Measurements from ENCODE around the gene USP4.

The USP4 gene

DNA sequence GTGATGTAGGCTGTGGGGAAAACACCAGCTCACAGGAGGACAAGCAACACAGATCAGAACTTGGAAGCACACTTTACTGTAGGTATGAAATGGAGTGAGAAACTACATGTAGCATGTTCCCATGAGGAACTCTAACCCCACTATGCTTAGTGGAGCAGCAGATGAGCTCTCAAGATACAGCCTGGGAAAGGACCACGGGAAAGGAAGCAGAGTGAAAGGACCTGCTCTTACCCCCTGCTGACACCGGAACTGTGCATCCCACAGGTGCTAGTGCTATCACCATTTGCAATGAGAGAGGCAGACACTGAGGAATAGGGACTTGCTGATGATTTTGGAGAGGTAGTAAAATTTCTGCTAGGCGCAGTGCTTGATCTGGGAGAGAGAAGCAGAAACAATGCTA is 28.6 kb downstream of the USP4 start:
- Histone ChIP-seq H3K4me3 (ENCODE audit: severe bottlenecking) (no peak overlapping the region), H3K36me3 (ENCODE audit: low read depth) (peaks cover 76% of the 10 kb centered on the region), H3K4me1 (ENCODE audit: insufficient read depth, poor library complexity, severe bottlenecking) (no peaks in the 10 kb centered on the region), H3K27me3 (ENCODE audit: insufficient read depth, poor library complexity, severe bottlenecking) (no peaks in the 10 kb centered on the region), H3K27ac (ENCODE audit: poor library complexity, severe bottlenecking) (no peak overlapping the region), H3K9me3 (ENCODE audit: severe bottlenecking) (no peaks in the 10 kb centered on the region)
- no peak for DNase-seq (ENCODE audit: low spot score)
- ATAC-seq (ENCODE audit: low read depth), result no peak
- TF ChIP-seq, protein P1, sequence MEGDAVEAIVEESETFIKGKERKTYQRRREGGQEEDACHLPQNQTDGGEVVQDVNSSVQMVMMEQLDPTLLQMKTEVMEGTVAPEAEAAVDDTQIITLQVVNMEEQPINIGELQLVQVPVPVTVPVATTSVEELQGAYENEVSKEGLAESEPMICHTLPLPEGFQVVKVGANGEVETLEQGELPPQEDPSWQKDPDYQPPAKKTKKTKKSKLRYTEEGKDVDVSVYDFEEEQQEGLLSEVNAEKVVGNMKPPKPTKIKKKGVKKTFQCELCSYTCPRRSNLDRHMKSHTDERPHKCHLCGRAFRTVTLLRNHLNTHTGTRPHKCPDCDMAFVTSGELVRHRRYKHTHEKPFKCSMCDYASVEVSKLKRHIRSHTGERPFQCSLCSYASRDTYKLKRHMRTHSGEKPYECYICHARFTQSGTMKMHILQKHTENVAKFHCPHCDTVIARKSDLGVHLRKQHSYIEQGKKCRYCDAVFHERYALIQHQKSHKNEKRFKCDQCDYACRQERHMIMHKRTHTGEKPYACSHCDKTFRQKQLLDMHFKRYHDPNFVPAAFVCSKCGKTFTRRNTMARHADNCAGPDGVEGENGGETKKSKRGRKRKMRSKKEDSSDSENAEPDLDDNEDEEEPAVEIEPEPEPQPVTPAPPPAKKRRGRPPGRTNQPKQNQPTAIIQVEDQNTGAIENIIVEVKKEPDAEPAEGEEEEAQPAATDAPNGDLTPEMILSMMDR (IDR thresholded peaks at IDR 0.05; ENCODE audit: poor library complexity, severe bottlenecking), result no peak

DNA sequence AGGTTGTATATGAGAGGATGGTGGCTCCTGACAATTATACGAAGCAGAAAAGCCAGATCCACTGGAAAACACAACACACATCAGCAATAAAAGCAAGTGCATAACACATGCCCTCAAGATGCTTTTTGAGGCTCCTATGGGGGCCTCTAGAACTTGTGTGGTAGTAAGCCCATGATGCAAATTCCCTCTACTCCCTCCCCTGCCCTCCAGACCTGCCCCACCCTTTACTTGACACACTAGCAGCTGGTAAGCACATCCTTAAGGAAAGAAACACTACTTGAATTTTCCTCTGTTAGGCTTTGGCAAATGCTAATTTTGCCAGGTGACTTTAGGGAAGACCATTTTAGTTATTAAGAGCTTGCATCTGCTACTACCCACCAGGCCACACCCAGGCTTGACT is 29.2 kb downstream of the USP4 start:
- TF ChIP-seq, protein P1 (IDR thresholded peaks at IDR 0.05; ENCODE audit: poor library complexity, severe bottlenecking), result no peak
- peaks cover 74% of the 10 kb centered on the region for H3K36me3 ChIP-seq (ENCODE audit: low read depth)
- no peaks in the 10 kb centered on the region for H3K9me3 ChIP-seq (ENCODE audit: severe bottlenecking)
- no peak overlapping the region for H3K4me3 ChIP-seq (ENCODE audit: severe bottlenecking)
- no peaks in the 10 kb centered on the region for H3K4me1 ChIP-seq (ENCODE audit: insufficient read depth, poor library complexity, severe bottlenecking)
- no peaks in the 10 kb centered on the region for H3K27me3 ChIP-seq (ENCODE audit: insufficient read depth, poor library complexity, severe bottlenecking)
- ATAC-seq (ENCODE audit: low read depth) (no peak), DNase-seq (ENCODE audit: low spot score) (no peak)
- no peak overlapping the region for H3K27ac ChIP-seq (ENCODE audit: poor library complexity, severe bottlenecking)

DNA sequence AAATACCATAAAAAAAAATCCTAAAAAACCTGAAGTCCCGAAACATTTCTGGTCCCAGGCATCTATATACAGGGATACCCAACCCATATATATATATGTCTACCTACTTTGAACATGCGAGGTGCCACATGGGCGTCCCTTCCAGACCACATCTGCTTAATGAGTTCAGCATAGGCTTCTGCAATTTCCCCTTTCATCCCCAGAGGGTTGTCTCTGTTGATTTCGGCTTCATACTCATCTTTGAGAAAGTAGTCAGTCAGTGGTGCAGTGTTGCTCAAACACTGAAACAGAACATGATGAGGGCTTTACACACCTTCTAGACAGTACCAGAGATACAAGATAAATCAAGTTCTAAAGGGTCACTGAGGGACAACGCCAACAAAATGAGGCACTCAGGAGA is 34.2 kb downstream of the USP4 start:
- no peak overlapping the region for H3K4me3 ChIP-seq (ENCODE audit: severe bottlenecking)
- no peaks in the 10 kb centered on the region for H3K4me1 ChIP-seq (ENCODE audit: insufficient read depth, poor library complexity, severe bottlenecking)
- H3K27ac ChIP-seq (ENCODE audit: poor library complexity, severe bottlenecking), result no peak overlapping the region
- DNase-seq (ENCODE audit: low spot score) (no peak), ATAC-seq (ENCODE audit: low read depth) (no peak)
- H3K9me3 ChIP-seq (ENCODE audit: severe bottlenecking), result no peaks in the 10 kb centered on the region
- TF ChIP-seq, protein P1 (IDR thresholded peaks at IDR 0.05; ENCODE audit: poor library complexity, severe bottlenecking), result no peak
- H3K36me3 ChIP-seq (ENCODE audit: low read depth), result peaks cover 72% of the 10 kb centered on the region
- no peaks in the 10 kb centered on the region for H3K27me3 ChIP-seq (ENCODE audit: insufficient read depth, poor library complexity, severe bottlenecking)

DNA sequence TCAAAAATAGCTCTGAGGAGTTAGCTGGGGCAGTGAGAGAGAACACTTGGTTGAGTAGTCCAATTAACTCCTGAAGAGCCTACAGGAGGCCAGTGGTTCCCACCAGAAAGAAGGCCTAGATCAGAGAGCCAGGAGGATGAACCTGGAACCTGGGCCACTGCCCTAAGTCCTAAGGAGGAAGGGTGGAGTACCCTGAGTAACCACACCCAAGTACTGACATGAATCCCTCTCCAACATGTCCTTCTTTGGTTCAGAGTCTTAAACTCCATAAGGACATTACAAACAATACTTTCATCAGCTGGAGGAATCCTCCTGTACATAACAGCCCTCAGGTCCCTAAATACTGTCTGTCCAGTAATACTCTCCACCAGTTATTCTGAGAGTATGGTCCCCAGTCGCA is 37.2 kb downstream of the USP4 start:
- no peaks in the 10 kb centered on the region for H3K27me3 ChIP-seq (ENCODE audit: insufficient read depth, poor library complexity, severe bottlenecking)
- no peak overlapping the region for H3K4me3 ChIP-seq (ENCODE audit: severe bottlenecking)
- DNase-seq (ENCODE audit: low spot score) (no peak), ATAC-seq (ENCODE audit: low read depth) (no peak)
- peaks cover 81% of the 10 kb centered on the region for H3K36me3 ChIP-seq (ENCODE audit: low read depth)
- H3K4me1 ChIP-seq (ENCODE audit: insufficient read depth, poor library complexity, severe bottlenecking), result no peaks in the 10 kb centered on the region
- TF ChIP-seq, protein P1 (IDR thresholded peaks at IDR 0.05; ENCODE audit: poor library complexity, severe bottlenecking), result no peak
- H3K9me3 ChIP-seq (ENCODE audit: severe bottlenecking), result no peaks in the 10 kb centered on the region
- H3K27ac ChIP-seq (ENCODE audit: poor library complexity, severe bottlenecking), result no peak overlapping the region

DNA sequence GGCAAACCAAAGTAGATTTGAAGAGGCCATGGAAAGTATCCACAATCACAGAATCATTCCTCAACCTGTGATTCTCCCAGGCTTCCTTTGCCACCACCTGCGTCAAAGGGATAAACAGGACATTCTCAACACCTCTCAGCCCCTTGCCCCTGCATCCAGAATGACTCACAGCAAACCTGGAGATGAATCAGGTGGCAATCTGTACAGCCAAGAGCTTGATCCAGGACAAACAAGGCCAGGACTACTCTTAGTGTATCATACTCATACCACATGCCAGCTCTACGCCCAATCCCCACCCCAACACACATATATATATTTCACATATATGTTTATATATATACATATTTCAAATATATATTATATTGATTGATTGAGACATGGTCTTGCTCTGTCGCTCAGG is 39.3 kb downstream of the USP4 start:
- Histone ChIP-seq H3K27me3 (ENCODE audit: insufficient read depth, poor library complexity, severe bottlenecking) (no peaks in the 10 kb centered on the region), H3K9me3 (ENCODE audit: severe bottlenecking) (no peaks in the 10 kb centered on the region), H3K36me3 (ENCODE audit: low read depth) (peaks cover 85% of the 10 kb centered on the region), H3K4me3 (ENCODE audit: severe bottlenecking) (no peak overlapping the region), H3K4me1 (ENCODE audit: insufficient read depth, poor library complexity, severe bottlenecking) (peaks cover 6% of the 10 kb centered on the region), H3K27ac (ENCODE audit: poor library complexity, severe bottlenecking) (no peak overlapping the region)
- TF ChIP-seq, protein P1 (IDR thresholded peaks at IDR 0.05; ENCODE audit: poor library complexity, severe bottlenecking), result no peak
- DNase-seq (ENCODE audit: low spot score), result no peak
- peak; percentile 31; the same call in 1 of the 3 replicates for ATAC-seq (ENCODE audit: low read depth)

All from RWPE2 (cell line).